Aorta (tissue), 5 donors: Measurements from ENCODE around the gene TAF4. TPM values are rescaled to one million over a fixed set of nuclear protein-coding genes. Genes with fewer than 3 reads are reported as not detected.

Source experiments
- ATAC-seq: fragments of 200-7000 bp; cut with Tn5 transposase; one replicate; pipeline ENCODE4 v1.9.1; 2022; ENCODE audit warnings: moderate library complexity; ENCODE audit not compliant: low FRiP score
- DNase-seq, 2 donors: peaks; one replicate each; pipeline ENCODE4 v3.0.0-alpha.2; 2020
- H3K27ac ChIP-seq, 2 donors: one replicate each; pipeline ENCODE4 v1.5.1; 2013; ENCODE audit warnings: low read length in 2 of 2, mild to moderate bottlenecking in 2 of 2, moderate library complexity in 2 of 2, control low read depth in 1 of 2, inconsistent platforms in 1 of 2, low read depth in 1 of 2
- H3K27me3 ChIP-seq, 2 donors: one replicate each; pipeline ENCODE4 v1.6.1; 2013; ENCODE audit warnings: control low read depth in 1 of 2, low read length in 1 of 2, mild to moderate bottlenecking in 1 of 2, moderate library complexity in 1 of 2; ENCODE audit not compliant: insufficient read depth in 2 of 2, control insufficient read depth in 1 of 2
- H3K36me3 ChIP-seq, 2 donors: one replicate each; pipeline ENCODE4 v1.6.1; 2013; ENCODE audit warnings: control low read depth in 1 of 2, low read length in 1 of 2, mild to moderate bottlenecking in 1 of 2; ENCODE audit not compliant: insufficient read depth in 2 of 2, control insufficient read depth in 1 of 2
- H3K4me1 ChIP-seq, 2 donors: one replicate each; pipeline ENCODE4 v1.6.1; 2013; ENCODE audit warnings: low read length in 2 of 2, control low read depth in 1 of 2, mild to moderate bottlenecking in 1 of 2, moderate library complexity in 1 of 2; ENCODE audit not compliant: insufficient read depth in 2 of 2, control insufficient read depth in 1 of 2
- H3K4me3 ChIP-seq, 2 donors: one replicate each; pipeline ENCODE4 v1.5.1; 2013; ENCODE audit warnings: low read length in 2 of 2, control low read depth in 1 of 2, mild to moderate bottlenecking in 1 of 2
- H3K9me3 ChIP-seq: one replicate; pipeline ENCODE4 v1.6.1; 2013; ENCODE audit warnings: mild to moderate bottlenecking, low read length; ENCODE audit not compliant: control insufficient read depth
- WGBS, 2 donors: extraction: QIAGEN DNeasy Blood & Tissue Kit; methylation state at CpG; one replicate each; pipeline ENCODE4 v1.1.7; 2013; 5-methylcytosine and 5-hydroxymethylcytosine counted together
- intact Hi-C, 2 donors: fragments of 100-400 bp; cut with DNase I; formaldehyde crosslinking; loops; one replicate each; pipeline versions ENCODE4 v1.14.2 to v1.15.0; 2022
- polyA plus RNA-seq, 2 donors: library from polyadenylated mRNA; stranded (reverse); fragments of 200-250 nt; gene quantifications; one replicate each; pipeline ENCODE4 v1.2.3, GENCODE V29; 2013
- total RNA-seq, 2 donors: library from RNA; stranded (reverse); fragmentation: NEBNext Ultra II Directional; extraction: Animal tissue kit (Norgen Biotek cat#: 25700); gene quantifications; one replicate each; pipeline ENCODE4 v1.2.1, GENCODE V29; 2021
- donor health status: healthy with polysubstance abuse.
- donor health status: Bipolar disorder and iron deficiency.
- donor health status: DM: no; HTN: no; CAD: no.
- donor health status: DM: no; HTN: no; CAD: no.
- donor health status: DM: yes; HTN: yes; CAD: no.

Gene TAF4
- total and polyA plus RNA-seq, 4 donors, result 2.5 to 19.5 (median 9.0) TPM

DNA sequence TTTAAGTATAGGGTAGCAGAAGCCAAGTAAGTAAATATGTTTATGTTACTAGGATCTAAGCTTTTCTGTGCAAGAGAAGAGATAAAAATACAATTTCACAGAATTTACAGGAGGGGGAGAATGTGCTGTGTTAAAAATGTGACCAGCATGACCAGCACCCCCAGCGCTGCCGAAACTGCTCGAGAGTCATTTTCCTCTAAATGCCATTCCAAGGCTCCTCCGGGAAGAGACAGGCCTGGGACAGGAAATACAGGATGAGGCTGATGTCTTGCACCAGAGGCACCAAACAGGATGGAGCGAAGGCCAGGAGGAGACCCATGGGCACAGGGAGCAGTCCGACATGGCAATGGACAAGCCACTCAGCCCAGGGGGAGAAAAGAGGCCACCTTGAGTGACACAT, 21.1 kb downstream of the TAF4 start:
- 70 to 71% methylated on average over 6 of the region's 6 CpGs for WGBS, 2 donors
- no peak overlapping the region for H3K4me3 ChIP-seq
- ATAC-seq, result no peak
- no peak overlapping the region for H3K27ac ChIP-seq
- H3K27me3 ChIP-seq, result no peaks in the 10 kb centered on the region
- H3K4me1 ChIP-seq, result no peaks in the 10 kb centered on the region
- intact Hi-C loops, result no loop called here
- peak in 1 of 2 donors; percentile 25 for DNase-seq
- H3K36me3 ChIP-seq, result no peaks in the 10 kb centered on the region
- no peaks in the 10 kb centered on the region for H3K9me3 ChIP-seq

DNA sequence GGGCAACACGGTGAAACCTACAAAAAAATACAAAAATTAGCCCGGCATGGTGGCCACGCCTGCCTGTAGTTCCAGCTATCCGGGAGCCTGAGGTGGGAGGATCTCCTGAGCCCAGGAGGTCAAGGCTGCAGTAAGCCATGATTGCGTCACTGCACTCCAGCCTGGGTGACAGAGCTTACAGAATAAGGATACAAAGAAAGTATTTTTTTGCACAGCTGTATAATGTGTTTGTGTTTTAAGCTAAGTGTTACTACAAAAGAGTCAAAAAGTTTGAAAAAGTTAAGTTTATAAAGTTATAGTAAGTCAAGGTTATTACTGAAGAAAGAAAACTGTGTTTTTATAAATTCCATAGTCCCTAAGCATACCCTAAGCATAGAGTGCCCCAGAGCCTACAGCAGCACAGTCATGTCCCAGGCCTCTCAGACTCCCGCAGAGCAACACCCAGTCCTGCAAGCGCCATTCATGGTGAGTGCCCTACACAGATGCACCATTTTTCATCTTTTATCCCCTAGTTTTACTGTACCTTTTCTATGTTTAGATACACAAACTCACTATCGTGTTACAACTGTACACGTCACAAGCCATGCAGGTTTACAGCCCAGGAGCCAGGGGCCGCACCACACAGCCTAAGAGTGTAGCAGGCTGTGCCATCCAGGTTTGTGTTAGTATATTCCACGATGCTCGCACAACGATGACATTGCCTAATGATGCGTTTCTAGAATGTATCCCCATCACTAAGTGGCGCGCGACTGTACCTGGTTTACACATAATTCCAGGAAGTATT, 22.4 kb downstream of the TAF4 start:
- no peak overlapping the region for H3K4me3 ChIP-seq
- H3K27ac ChIP-seq, result no peak overlapping the region
- DNase-seq (peak in 1 of 2 donors; percentile 58), ATAC-seq (no peak)
- WGBS, 2 donors, result 87 to 88% methylated on average over 17 of the region's 17 CpGs
- no peaks in the 10 kb centered on the region for H3K36me3 ChIP-seq
- intact Hi-C loops, result no loop called here
- no peaks in the 10 kb centered on the region for H3K4me1 ChIP-seq
- H3K9me3 ChIP-seq, result no peaks in the 10 kb centered on the region
- no peaks in the 10 kb centered on the region for H3K27me3 ChIP-seq

DNA sequence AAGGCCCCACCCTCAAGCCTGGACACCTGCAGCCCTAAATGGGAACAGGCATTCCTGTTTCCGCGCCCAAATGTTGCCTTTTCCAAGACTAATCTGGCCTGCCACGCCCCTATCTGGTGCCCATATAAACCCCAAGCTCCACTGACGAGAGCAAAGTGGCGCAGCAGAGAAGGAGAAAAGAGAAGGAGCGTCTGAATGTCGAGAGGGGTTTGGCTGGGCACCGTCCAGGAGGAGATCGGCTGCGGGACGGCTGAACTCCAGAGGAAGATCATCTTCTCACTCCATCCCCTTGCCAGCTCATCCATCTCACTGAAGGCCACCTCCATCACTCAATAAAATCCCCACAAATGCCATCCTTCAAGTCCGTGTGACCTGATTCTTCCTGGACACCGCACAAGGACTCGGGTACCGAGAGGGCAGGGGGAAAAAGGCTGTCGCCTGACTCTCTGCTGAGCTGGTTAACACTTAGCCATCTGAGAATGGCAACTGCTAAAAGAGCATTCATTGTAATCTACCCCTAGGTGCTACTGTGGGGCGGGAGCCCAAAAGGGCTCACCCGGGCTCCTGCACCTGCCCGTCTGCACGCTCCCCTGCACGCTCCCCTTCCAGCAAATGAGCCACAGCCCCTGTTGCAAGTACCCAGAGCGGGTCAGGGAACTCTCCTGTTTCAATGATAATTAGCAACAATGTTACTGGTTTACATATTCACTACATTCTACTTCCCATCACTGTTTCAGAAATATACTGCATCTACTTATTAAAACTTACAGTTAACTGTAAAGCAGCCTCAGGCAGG, 23.5 kb downstream of the TAF4 start:
- Histone ChIP-seq H3K27me3 (no peaks in the 10 kb centered on the region), H3K27ac (no peak overlapping the region), H3K9me3 (no peaks in the 10 kb centered on the region), H3K4me1 (no peaks in the 10 kb centered on the region), H3K4me3 (no peak overlapping the region), H3K36me3 (no peaks in the 10 kb centered on the region)
- intact Hi-C loops, result no loop called here
- 96% methylated on average over 22 of the region's 22 CpGs for WGBS, 2 donors
- ATAC-seq, result no peak
- DNase-seq, result peak in 1 of 2 donors; percentile 25

DNA sequence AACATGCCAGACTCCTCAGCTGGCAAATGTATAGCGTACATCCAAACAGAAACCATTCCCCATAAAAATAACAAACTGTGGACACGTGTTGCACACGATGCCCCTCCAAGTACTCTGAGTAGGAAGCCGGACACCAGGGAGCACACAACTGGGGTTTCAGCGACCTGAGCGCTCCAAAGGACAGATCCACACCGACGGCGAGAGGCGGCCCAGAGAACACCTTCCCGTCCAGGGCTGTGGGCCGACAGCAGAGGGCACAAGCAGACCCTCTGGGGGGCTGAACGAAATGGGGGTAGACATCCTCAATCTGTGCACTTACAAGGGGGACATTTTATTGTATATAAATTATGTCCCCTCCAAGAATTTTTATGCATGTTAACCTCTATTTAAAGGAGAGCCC, 24.7 kb downstream of the TAF4 start:
- intact Hi-C loops, result no loop called here
- no peak for ATAC-seq
- Histone ChIP-seq H3K36me3 (no peaks in the 10 kb centered on the region), H3K27ac (no peak overlapping the region), H3K4me3 (no peak overlapping the region), H3K4me1 (no peaks in the 10 kb centered on the region), H3K27me3 (no peaks in the 10 kb centered on the region), H3K9me3 (no peaks in the 10 kb centered on the region)
- DNase-seq, result peak in 1 of 2 donors; percentile 61
- 86 to 93% methylated on average over 13 of the region's 13 CpGs for WGBS, 2 donors

DNA sequence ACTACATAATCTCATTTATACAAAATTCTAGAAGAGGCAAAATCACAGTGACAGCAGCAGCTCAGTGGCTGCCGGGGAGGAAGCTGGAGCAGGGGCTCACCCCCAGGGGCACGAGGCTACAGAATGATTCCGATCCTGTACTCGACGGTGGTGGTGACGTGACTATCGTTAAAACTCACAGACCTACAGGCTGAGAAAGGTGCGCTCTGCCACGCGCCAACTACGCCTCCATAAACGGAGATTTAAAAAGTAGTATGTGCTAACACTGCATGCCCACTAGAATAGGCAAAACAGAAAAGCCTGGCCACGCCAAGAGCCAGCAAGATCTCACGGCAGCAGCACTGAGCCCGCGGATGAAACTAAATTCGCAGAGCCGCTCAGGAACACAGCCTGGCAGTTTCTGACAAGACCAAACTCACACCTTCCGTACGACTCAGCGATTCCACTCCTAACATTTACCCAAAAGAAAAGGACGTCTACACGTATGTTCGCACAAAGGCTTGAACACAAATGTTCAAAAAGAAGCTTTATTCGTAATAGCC, 25.2 kb downstream of the TAF4 start:
- 92 to 94% methylated on average over 25 of the region's 25 CpGs for WGBS, 2 donors
- Histone ChIP-seq H3K9me3 (no peaks in the 10 kb centered on the region), H3K4me3 (no peak overlapping the region), H3K4me1 (no peaks in the 10 kb centered on the region), H3K27ac (no peak overlapping the region), H3K36me3 (no peaks in the 10 kb centered on the region), H3K27me3 (no peaks in the 10 kb centered on the region)
- peak in 1 of 2 donors; percentile 42 for DNase-seq
- no peak for ATAC-seq
- intact Hi-C loops, result no loop called here

DNA sequence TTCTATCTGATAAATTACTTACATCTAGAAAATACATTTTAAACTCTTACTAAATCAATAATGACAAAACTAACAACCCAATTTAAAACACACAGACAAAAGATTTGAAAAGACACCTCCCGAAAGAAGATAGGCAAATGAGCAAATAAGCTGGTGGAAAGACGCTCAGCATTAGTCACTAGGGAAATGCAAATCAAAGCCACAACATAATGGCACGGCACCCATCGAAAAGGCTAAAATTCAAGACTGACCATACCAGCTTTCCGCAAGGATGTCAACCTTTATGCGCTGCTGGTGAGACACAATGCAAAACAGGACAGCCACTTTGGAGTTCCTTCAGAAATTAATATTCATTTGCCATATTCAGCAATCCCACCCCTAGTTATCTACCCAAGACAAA, 25.9 kb downstream of the TAF4 start:
- no peak for DNase-seq
- Histone ChIP-seq H3K36me3 (no peaks in the 10 kb centered on the region), H3K27me3 (no peaks in the 10 kb centered on the region), H3K27ac (no peak overlapping the region), H3K4me3 (no peak overlapping the region), H3K9me3 (no peaks in the 10 kb centered on the region), H3K4me1 (no peaks in the 10 kb centered on the region)
- ATAC-seq, result no peak
- 90 to 93% methylated on average over 6 of the region's 6 CpGs for WGBS, 2 donors
- intact Hi-C loops, result no loop called here

DNA sequence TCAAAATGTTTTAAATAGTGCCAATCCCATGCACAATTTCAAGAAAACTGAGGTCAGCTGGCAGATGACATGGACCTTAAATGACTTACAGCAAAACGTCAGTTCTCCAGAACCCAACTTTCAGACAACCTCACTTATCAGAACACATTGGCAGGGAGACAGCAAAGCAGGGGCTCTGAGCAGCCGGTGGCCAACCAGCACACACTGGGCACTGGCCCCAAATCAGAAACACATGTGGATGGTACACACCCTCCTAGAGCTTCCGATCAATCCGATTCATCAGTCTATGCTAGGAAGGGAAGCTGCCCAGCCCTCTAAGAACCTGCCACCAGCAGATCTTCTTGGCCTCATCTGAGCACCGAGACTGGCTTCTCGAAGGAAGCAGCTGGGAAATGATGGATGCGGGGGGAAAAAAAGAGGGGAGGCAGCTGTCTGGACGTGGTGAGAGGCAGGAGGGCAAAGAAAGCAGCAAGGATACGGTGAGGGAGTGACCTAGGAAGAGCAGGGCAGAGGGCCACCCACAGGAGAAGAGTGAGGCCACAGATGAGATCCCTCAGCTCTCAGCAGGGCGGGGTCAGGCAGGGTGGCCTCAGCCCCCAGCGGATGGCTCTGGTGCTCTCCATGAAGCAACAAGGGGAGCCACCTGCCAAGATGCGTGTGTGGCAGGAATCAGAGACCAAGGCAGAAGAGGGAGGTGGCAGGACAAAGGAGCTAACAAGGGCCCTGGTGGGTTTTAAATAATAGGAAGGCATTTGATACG, 32.9 kb downstream of the TAF4 start:
- no peaks in the 10 kb centered on the region for H3K36me3 ChIP-seq
- no peak overlapping the region for H3K4me3 ChIP-seq
- H3K4me1 ChIP-seq, result no peaks in the 10 kb centered on the region
- peak in 1 of 2 donors; percentile 69 for DNase-seq
- no peak overlapping the region for H3K27ac ChIP-seq
- ATAC-seq, result no peak
- 49 to 55% methylated on average over 13 of the region's 13 CpGs for WGBS, 2 donors
- H3K9me3 ChIP-seq, result no peaks in the 10 kb centered on the region
- intact Hi-C loops, result no loop called here
- H3K27me3 ChIP-seq, result no peaks in the 10 kb centered on the region

DNA sequence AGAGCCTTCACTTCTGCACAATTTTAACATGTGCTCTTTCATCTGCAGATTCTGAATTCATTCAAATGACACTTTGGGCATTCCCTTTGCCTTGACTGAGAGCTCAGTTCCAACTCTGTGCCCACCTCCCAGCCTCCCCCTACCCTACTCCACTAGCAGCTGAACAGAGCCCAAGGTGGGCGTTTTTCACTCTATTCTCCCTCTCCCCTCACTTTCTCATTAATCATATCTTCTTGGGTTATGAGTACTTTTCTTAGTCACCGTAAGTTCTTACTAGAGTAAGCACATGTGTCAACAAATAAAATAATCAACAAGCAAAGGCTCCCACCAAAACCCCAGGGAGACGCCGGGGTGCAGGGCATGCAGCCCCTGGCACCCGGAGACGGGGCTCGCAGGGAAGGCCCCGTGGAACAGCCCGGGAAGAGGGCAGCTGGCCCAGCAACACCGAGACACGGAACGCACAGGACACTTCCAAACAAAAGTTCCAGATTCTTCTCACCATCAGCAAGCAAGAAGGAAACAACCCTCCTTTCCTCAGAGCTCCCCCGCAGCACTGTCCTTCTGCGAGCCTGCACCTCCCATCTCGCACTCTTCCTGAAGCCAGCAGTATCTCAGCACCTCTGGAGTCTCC, 34.1 kb downstream of the TAF4 start:
- no peak overlapping the region for H3K27ac ChIP-seq
- ATAC-seq, result no peak
- H3K4me3 ChIP-seq, result no peak overlapping the region
- no peaks in the 10 kb centered on the region for H3K9me3 ChIP-seq
- intact Hi-C loops, result no loop called here
- 84 to 86% methylated on average over 15 of the region's 15 CpGs for WGBS, 2 donors
- no peaks in the 10 kb centered on the region for H3K27me3 ChIP-seq
- H3K4me1 ChIP-seq, result no peaks in the 10 kb centered on the region
- H3K36me3 ChIP-seq, result no peaks in the 10 kb centered on the region
- peak in 1 of 2 donors; percentile 61 for DNase-seq
